GM10248 (cell line): ENCODE results near the gene RIPPLY2.
A peak's percentile ranks its signal among the peaks of the same experiment; 100 is the strongest.
"Not testable (repeated sequence)": the region's sequence is repeated elsewhere in the genome, so short reads cannot be mapped to it uniquely, and the experiment has no call there.

Experiments
- CTCF ChIA-PET: fragments of 300-600 bp; sonication (Branson Sonifier 250); formaldehyde crosslinking; extraction: SDS; loops from one replicate; lab custom pipeline; 2021; ENCODE audit warnings: antibody characterized with exemption; lab: Yijun Ruan, JAX
- POLR2A ChIA-PET: fragments of 350-650 bp; sonication (Branson Sonifier 250); formaldehyde crosslinking; extraction: SDS; loops from one replicate; lab custom pipeline; 2020; ENCODE audit warnings: antibody characterized with exemption; lab: Yijun Ruan, JAX
- DNase-seq: peaks from one replicate; pipeline ENCODE4 v3.0.0; 2012; ENCODE audit errors: extremely low spot score
- CTCF ChIP-seq: IDR thresholded peaks from 2 replicates; pipeline ENCODE4 v1.5.1; 2012; ENCODE audit warnings: mild to moderate bottlenecking, low read depth; ENCODE audit errors: extremely low read depth, missing control alignments, control extremely low read depth

The RIPPLY2 gene

GRCh38 chr6:83890520-83890919, 37.4 kb downstream of the RIPPLY2 start:
- TF ChIP-seq CTCF, result no peak
- ChIA-PET CTCF (interaction anchor here (1.7 kb wide), 1 partner anchor 275 kb away, joined by 6 read pairs; no protein-coding TSS in a partner anchor), POLR2A (no interaction called here)
- DNase-seq, result no peak

- ChIA-PET CTCF (no interaction called here), POLR2A (no interaction called here)
- TF ChIP-seq CTCF, result no peak
- no peak for DNase-seq
Measured at GRCh38 chr6:83891586-83891985, 38.4 kb downstream of the RIPPLY2 start.

- no peak for DNase-seq
- peak; percentile 1 for TF ChIP-seq CTCF
- ChIA-PET POLR2A (no interaction called here), CTCF (interaction anchor here (0.5 to 1.0 kb wide), 2 partner anchors 143 to 335 kb away, joined by 3 read pairs; no protein-coding TSS in a partner anchor)
Measured at GRCh38 chr6:83893024-83893423, 39.9 kb downstream of the RIPPLY2 start.

GRCh38 chr6:83897094-83897493, 43.9 kb downstream of the RIPPLY2 start:
- DNase-seq, POLR2A ChIA-PET, CTCF ChIA-PET: not testable (repeated sequence)

GRCh38 chr6:83901624-83902023, 48.5 kb downstream of the RIPPLY2 start:
- ChIA-PET POLR2A (no interaction called here), CTCF (interaction anchor here (1.1 kb wide), 1 partner anchor 322 kb away, joined by 3 read pairs; no protein-coding TSS in a partner anchor)
- no peak for DNase-seq
- no peak for TF ChIP-seq CTCF

GRCh38 chr6:83904395-83904794, 51.2 kb downstream of the RIPPLY2 start:
- no peak for DNase-seq
- ChIA-PET CTCF (no interaction called here), POLR2A (no interaction called here)
- TF ChIP-seq CTCF, result no peak

- POLR2A ChIA-PET, result no interaction called here
- no peak for DNase-seq
- no peak for TF ChIP-seq CTCF
- CTCF ChIA-PET, result no interaction called here
Measured at GRCh38 chr6:83905648-83906047, 52.5 kb downstream of the RIPPLY2 start.
